Adipose tissue (tissue), 3 donors: ENCODE measurements around the gene KRTAP4-5. TPM values are rescaled to one million over a fixed set of nuclear protein-coding genes. Genes with fewer than 3 reads are reported as not detected.
"Not testable (repeated sequence)": the region's sequence is repeated elsewhere in the genome, so short reads cannot be mapped to it uniquely, and the experiment has no call there.

ENCODE experiments used
- H3K27ac ChIP-seq: one replicate; pipeline ENCODE4 v1.5.1; 2013; ENCODE audit warnings: low read depth, low read length
- WGBS, 3 donors: extraction: QIAGEN DNeasy Blood & Tissue Kit; methylation state at CpG; one replicate each; pipeline ENCODE4 v1.1.7; 2013; 5-methylcytosine and 5-hydroxymethylcytosine counted together
- polyA plus RNA-seq, 3 donors: library from polyadenylated mRNA; stranded (reverse); fragments of 200-250 nt; gene quantifications; one replicate each; pipeline ENCODE4 v1.2.3, GENCODE V29; 2013
- donor health status: healthy with polysubstance abuse.
- donor health status: Bipolar disorder and iron deficiency.
- donor health status: healthy.

The KRTAP4-5 gene
- polyA plus RNA-seq, 3 donors, result not detected

GRCh38 chr17:41150026-41150425 lies 401 bp upstream of the KRTAP4-5 start:
- WGBS, 3 donors, result 80 to 83% (median 83%) methylated on average over 4 of the region's 4 CpGs

DNA sequence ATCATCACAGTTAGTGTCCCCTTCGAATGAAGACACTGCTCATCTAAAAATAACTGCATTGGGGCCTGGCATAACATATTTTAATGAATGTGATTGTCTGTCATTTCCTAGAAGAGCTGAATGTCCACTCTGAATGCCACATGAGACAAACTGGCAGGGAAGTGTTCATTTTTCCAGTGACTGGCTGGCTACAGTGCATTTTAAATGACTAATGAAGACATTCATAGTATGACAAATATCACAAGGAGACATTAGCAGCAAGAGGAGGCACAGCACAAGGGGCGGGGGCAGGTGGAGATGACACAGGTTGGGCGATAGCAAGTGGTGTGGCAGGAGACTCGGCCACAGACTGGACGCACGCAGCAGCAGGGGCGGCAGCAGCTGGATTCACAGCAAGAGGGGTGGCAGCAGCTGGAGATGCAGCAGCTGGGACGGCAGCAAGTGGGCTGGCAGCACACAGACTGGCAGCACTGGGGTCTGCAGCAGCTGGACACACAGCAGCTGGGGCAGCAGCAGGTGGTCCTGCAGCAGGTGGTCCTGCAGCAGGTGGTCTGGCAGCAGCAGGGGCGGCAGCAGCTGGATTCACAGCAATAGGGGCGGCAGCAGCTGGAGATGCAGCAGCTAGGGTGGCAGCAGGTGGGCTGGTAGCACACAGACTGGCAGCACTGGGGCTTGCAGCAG lies 514 bp downstream of the KRTAP4-5 start:
- not testable (repeated sequence) for H3K27ac ChIP-seq
- 62 to 80% (median 78%) methylated on average over 10 of the region's 10 CpGs for WGBS, 3 donors

More at GRCh38 chr17:41150026-41150425, 401 bp upstream of the KRTAP4-5 start:
- H3K27ac ChIP-seq, result no peak overlapping the region

DNA sequence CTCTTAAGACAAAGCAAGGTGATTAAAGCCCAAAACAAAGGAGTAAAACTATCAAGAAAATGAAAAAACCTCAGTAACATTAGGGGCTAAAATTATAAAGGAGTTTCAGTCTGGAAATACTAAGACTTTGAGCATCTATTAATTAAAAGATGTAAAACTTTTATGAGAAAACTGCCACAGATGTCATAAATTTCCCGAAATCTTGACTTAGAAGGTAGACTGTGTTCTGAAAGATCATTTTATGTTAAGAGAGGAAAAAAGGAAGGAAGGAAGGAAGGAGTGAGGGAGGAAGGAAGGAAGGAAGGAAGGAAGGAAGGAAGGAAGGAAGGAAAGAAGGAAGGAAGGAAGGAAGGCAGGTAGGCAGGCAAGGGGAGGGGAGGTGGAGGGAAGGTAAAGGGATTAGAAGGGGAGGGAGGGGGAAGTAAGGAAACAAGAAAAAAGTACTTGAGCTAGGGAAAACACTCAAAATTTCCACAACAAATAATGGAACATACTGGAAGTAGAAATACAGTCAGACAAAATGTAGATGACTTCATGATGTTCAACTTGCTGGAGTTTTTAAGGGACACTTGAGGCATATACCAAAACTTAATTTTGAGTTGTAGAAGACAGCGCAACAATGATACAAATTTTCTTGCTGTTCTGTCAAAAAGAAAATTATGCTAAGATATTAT lies 2.0 kb downstream of the KRTAP4-5 start:
- H3K27ac ChIP-seq, result no peak overlapping the region
- WGBS, 3 donors, result 85 to 94% (median 93%) methylated on average over 2 of the region's 2 CpGs

GRCh38 chr17:41145261-41145660 lies 4.4 kb downstream of the KRTAP4-5 start:
- no peak overlapping the region for H3K27ac ChIP-seq
- 76 to 90% (median 86%) methylated on average over 2 of the region's 2 CpGs for WGBS, 3 donors

GRCh38 chr17:41144846-41145245 lies 4.8 kb downstream of the KRTAP4-5 start:
- WGBS, 3 donors, result 80 to 86% (median 85%) methylated on average over 1 of the region's 1 CpG
- no peak overlapping the region for H3K27ac ChIP-seq

DNA sequence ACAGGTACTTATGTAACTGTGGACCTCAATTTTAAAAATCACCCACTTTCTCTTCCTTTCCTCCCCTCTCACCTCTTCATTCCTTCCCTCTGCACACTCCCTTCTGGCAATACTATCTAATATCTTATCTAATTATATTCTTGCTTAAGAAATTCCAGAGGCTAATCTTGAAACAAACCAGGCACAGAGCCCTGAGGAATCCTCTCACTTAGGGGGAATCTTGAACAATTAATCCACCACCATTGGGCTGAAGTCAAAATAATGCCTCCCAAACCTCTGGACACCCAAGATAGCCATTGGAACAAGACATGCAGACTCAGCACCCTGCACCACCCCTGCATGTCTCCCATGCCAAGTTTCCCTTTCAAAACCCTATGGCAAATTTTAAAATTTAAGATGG lies 8.3 kb downstream of the KRTAP4-5 start:
- H3K27ac ChIP-seq, result no peak overlapping the region

GRCh38 chr17:41140360-41141131 lies 9.1 kb downstream of the KRTAP4-5 start, which contains the start of gene KRTAP4-6:
Gene KRTAP4-6, minus strand, starts transcription at chr17:41140544. Its CDS starts 57 bp downstream, at chr17:41140487.
- H3K27ac ChIP-seq, result no peak within 1 kb of the TSS
- WGBS, 3 donors, result 80 to 88% (median 83%) methylated on average over 6 of the region's 6 CpGs

GRCh38 chr17:41139865-41140264 lies 9.8 kb downstream of the KRTAP4-5 start:
- not testable (repeated sequence) for H3K27ac ChIP-seq
- 87 to 92% (median 89%) methylated on average over 12 of the region's 12 CpGs for WGBS, 3 donors

DNA sequence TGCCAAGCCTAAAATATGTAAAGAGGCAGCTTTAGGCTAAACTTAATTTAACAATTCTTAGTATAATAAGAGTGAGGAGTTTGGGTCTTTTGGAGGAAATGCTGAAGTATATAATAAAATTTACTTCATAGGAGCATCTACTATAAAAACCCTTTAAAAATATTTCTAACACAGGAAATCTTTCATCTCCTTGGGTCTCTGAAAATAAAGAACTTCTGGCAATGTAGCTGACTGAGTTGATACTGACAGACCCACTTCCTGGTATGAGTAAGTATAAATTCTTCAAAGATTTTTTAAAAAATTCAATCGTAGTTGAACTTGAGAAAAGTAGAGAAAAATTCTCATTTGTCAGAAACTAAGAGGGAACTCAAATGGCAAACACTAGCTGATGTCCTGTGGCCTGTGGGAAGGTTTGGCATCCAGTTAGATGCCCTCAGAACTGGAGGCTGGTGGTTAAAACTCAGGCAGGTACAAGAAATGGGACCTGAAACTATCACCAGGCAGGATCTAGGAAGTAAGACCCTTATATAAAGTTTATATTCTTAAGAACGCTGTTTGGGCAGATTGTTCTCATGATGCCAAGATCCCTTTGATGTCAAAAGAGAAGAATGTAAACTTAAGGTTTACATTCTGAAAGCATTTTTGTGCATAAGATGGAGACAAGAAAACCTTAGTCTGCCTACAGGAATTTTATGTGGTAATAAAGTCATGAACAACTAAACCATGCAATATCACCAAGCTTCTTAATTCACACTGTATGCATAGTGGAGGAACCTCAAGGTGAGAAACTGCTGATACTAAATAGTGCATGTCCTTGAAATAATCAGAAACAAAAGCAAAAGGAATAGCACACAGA lies 15.5 kb downstream of the KRTAP4-5 start:
- WGBS, 3 donors, result 52 to 59% (median 56%) methylated on average over 2 of the region's 2 CpGs
- H3K27ac ChIP-seq, result no peak overlapping the region

GRCh38 chr17:41131979-41132378 lies 17.6 kb downstream of the KRTAP4-5 start:
- no peak overlapping the region for H3K27ac ChIP-seq
- 84 to 87% (median 86%) methylated on average over 3 of the region's 3 CpGs for WGBS, 3 donors

DNA sequence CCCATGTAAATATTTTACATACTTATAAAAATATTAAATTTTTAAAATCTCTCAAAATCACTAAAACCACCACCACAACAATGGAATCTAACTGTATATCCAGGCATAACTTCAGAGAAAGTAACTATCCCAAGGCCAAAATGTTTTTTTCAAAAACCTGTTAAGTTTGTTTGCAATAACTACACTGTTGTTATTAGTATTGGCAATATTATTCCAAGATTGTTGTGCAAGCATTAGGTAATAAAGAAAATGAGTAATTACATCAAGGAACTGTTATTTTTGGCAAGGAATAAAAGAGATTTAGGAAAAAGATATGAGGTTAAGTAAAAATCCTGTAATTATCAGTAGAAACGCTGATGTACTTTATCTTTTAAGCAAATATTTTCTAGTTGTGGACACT lies 22.3 kb downstream of the KRTAP4-5 start:
- no peak overlapping the region for H3K27ac ChIP-seq
- 45 to 74% (median 69%) methylated on average over 1 of the region's 1 CpG for WGBS, 3 donors

DNA sequence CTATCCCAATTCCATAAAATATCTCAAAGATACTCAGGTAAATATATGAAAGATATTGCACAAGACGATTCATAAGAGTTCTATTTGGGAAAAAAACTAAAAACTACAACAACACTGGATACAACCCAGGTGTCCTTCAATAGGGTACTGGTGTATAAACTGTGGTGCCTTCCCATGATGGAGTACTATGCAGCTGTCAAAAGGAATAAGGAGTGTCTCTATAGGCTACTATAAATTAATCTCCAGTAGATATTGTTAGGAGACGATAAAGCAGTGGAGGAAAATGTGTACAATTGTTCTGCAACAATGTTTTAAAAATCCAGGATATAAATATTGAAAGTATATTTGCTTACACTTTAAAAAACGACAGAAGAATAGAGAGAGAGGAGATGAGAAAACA lies 23.2 kb downstream of the KRTAP4-5 start:
- WGBS, 3 donors, result 72 to 91% (median 89%) methylated on average over 3 of the region's 3 CpGs
- H3K27ac ChIP-seq, result no peak overlapping the region

- H3K27ac ChIP-seq, result no peak overlapping the region
- 69 to 96% (median 88%) methylated on average over 2 of the region's 2 CpGs for WGBS, 3 donors
Measured at GRCh38 chr17:41125064-41125463, 24.6 kb downstream of the KRTAP4-5 start.

DNA sequence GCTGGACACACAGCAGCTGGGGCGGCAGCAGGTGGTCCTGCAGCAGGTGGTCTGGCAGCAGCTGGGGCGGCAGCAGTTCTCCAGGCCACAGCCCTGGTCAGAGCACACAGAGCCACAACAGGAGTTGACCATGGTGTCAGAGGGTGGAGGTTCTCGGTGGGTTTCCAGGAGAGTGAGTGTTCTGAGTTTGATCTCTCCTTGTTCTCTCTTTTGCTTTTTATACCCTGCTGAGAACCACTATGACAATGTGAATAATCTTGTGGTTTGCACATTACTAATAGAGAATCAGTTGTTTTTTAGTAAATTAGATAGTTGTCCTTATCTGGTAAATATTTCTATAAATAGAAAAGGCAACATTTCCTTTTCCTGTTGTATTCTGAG lies 25.6 kb downstream of the KRTAP4-5 start, which contains the start of gene KRTAP4-12:
KRTAP4-12 (minus strand) TSS at position 192 of the 381 bp plus-strand sequence; CDS start at position 132, 60 bp downstream.
- 63 to 82% (median 75%) methylated on average over 3 of the region's 3 CpGs for WGBS, 3 donors

DNA sequence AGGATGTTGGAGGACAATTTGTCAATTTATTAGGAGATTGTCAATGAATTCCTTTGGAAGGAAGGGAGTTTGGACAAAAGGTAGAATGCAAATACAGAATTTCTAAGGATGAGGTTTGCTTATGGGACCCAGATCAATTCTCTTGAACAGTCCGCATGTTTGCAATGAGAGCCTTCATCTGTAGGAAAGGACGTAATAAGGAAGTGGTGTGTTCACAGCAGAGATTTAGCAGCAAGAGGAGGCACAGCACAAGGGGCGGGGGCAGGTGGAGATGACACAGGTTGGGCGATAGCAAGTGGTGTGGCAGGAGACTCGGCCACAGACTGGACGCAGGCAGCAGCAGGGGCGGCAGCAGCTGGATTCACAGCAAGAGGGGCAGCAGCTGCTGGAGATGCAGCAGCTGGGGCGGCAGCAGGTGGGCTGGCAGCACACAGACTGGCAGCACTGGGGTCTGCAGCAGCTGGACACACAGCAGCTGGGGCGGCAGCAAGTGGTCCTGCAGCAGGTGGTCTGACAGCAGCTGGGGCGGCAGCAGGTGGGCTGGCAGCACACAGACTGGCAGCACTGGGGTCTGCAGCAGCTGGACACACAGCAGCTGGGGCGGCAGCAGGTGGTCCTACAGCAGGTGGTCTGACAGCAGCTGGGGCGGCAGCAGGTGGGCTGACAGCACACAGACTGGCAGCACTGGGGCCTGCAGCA lies 26.2 kb downstream of the KRTAP4-5 start:
- H3K27ac ChIP-seq, result not testable (repeated sequence)
- WGBS, 3 donors, result 63 to 82% (median 80%) methylated on average over 8 to 12 of the region's 12 CpGs

More for the DNA sequence above, 25.6 kb downstream of the KRTAP4-5 start, which contains the start of gene KRTAP4-12:
- H3K27ac ChIP-seq, result not testable (repeated sequence)

GRCh38 chr17:41121742-41122141 lies 27.9 kb downstream of the KRTAP4-5 start:
- H3K27ac ChIP-seq, result no peak overlapping the region
- 75 to 95% (median 85%) methylated on average over 2 of the region's 2 CpGs for WGBS, 3 donors
